NB4 (cell line): Measurements from ENCODE around the gene OLFML1.

Experiments
- MYC ChIP-seq: IDR thresholded peaks from 2 replicates; pipeline ENCODE4 v1.6.1; 2011; ENCODE audit warnings: low read depth, low read length
- POLR2A ChIP-seq: IDR thresholded peaks from 2 replicates; pipeline ENCODE4 v1.6.1; 2011; ENCODE audit warnings: mild to moderate bottlenecking; ENCODE audit not compliant: insufficient read length; ENCODE audit errors: extremely low read depth
- TF ChIP-seq, protein P1 (sequence below): IDR thresholded peaks from one replicate; pipeline ENCODE4 v1.5.1; 2012; ENCODE audit warnings: low read depth, low read length
- TF ChIP-seq, protein P2 (sequence below): IDR thresholded peaks from 2 replicates; pipeline ENCODE4 v1.6.1; 2011; ENCODE audit warnings: low read depth, low read length

DNA sequence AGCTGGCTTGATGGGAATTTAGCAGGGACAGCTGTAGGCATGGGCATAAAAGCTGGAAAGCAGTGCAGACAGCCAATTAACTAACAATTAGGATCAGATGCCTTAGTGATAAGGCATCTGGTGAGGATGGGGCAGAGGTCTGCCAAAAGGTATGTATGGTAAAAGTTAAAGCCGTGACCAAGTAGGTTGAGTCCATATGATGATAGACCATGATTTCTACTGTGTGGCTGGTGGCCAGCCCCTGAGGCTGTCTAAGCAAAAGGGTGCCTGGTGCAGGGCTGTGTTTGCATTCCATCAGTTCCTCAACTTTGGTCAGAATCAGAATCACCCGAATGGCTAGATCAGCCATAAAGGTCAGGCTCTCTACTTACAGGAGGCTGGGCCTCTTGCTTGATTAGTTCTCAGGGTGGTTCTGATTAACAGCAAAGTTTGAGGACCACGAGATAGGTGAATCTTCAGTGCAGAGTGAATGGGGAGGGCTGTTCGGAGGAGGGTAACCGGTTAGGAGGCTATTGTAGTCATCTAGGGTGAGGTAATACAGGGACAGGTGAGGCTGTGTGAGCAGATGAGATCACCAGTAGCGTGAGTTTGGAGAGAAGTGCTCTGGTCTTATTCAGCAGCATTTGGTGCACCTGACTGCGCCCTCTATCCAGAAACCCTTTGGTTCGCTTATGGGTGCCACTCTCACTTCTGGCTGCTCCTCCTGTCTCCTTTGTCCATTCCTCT lies 55.7 kb downstream of the OLFML1 start:
- TF ChIP-seq, protein P1, sequence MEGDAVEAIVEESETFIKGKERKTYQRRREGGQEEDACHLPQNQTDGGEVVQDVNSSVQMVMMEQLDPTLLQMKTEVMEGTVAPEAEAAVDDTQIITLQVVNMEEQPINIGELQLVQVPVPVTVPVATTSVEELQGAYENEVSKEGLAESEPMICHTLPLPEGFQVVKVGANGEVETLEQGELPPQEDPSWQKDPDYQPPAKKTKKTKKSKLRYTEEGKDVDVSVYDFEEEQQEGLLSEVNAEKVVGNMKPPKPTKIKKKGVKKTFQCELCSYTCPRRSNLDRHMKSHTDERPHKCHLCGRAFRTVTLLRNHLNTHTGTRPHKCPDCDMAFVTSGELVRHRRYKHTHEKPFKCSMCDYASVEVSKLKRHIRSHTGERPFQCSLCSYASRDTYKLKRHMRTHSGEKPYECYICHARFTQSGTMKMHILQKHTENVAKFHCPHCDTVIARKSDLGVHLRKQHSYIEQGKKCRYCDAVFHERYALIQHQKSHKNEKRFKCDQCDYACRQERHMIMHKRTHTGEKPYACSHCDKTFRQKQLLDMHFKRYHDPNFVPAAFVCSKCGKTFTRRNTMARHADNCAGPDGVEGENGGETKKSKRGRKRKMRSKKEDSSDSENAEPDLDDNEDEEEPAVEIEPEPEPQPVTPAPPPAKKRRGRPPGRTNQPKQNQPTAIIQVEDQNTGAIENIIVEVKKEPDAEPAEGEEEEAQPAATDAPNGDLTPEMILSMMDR, result no peak
- TF ChIP-seq POLR2A (no peak), MYC (no peak)
- TF ChIP-seq, protein P2, sequence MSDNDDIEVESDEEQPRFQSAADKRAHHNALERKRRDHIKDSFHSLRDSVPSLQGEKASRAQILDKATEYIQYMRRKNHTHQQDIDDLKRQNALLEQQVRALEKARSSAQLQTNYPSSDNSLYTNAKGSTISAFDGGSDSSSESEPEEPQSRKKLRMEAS, result no peak
